MG63 (cell line): ENCODE results near the gene SPACDR. TPM values are rescaled to one million over a fixed set of nuclear protein-coding genes. Genes with fewer than 3 reads are reported as not detected.

Experiments used
- DNase-seq: peaks from one replicate; pipeline ENCODE4 v3.0.0-alpha.2; 2020
- H3K27me3 ChIP-seq: fragments of 250-450 bp; sonication (Bioruptor Pico); 2 replicates; pipeline ENCODE4 v1.5.1; 2020; ENCODE audit warnings: mild to moderate bottlenecking, moderate library complexity
- H3K36me3 ChIP-seq: fragments of 250-450 bp; sonication (Bioruptor Pico); 2 replicates; pipeline ENCODE4 v1.5.1; 2020; ENCODE audit warnings: mild to moderate bottlenecking, moderate library complexity
- H3K4me3 ChIP-seq: fragments of 250-450 bp; sonication (Bioruptor Pico); 2 replicates; pipeline ENCODE4 v1.5.1; 2020; ENCODE audit warnings: mild to moderate bottlenecking, moderate library complexity
- H3K9me3 ChIP-seq: fragments of 250-450 bp; sonication (Bioruptor Pico); 2 replicates; pipeline ENCODE4 v1.5.1; 2020; ENCODE audit warnings: mild to moderate bottlenecking, moderate library complexity
- total RNA-seq: library from RNA; depleted of rRNA; stranded (reverse); fragments of >200 nt; shearing (Covaris generic); gene quantifications from 2 replicates; pipeline ENCODE4 v1.2.3, GENCODE V29; 2014; ENCODE audit warnings: low replicate concordance; rRNA removed

The SPACDR gene
- total RNA-seq, 1 experiment from 2014 or later: 0.56 TPM

DNA sequence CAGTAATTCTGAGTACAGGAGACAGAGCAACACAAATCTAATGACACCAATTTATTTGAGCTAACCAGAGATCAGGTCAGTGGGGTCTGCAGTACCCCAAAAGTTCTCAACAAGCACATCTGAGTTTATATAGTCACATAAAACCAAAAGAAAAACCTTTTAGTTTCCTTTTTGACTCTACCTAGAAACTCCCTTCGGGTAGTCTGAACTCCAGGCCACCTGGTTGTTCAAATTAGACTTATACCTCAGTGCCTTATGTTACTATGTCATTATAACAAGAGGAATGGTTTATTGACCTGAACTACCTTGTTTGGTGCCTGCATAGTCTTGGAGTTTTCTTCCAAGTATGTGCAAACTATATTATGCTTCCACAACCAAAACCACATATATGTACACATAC, 50.2 kb downstream of the SPACDR start:
- no peaks in the 10 kb centered on the region for H3K36me3 ChIP-seq
- no peak overlapping the region for H3K4me3 ChIP-seq
- H3K9me3 ChIP-seq: no peaks in the 10 kb centered on the region
- no peak for DNase-seq
- H3K27me3 ChIP-seq: no peaks in the 10 kb centered on the region

- H3K4me3 ChIP-seq: no peak overlapping the region
- no peak for DNase-seq
- H3K9me3 ChIP-seq: no peaks in the 10 kb centered on the region
- H3K36me3 ChIP-seq: no peaks in the 10 kb centered on the region
- no peaks in the 10 kb centered on the region for H3K27me3 ChIP-seq
Measured at GRCh38 chr7:100413346-100413745, 50.7 kb downstream of the SPACDR start.

GRCh38 chr7:100411101-100411500, 53.0 kb downstream of the SPACDR start:
- no peaks in the 10 kb centered on the region for H3K36me3 ChIP-seq

GRCh38 chr7:100407285-100408180, 56.5 kb downstream of the SPACDR start:
- no peaks in the 10 kb centered on the region for H3K9me3 ChIP-seq
- no peaks in the 10 kb centered on the region for H3K36me3 ChIP-seq
- no peak overlapping the region for H3K4me3 ChIP-seq
- DNase-seq: peak; percentile 41
- no peaks in the 10 kb centered on the region for H3K27me3 ChIP-seq

More at GRCh38 chr7:100411101-100411500, 53.0 kb downstream of the SPACDR start:
- no peak for DNase-seq
- no peak overlapping the region for H3K4me3 ChIP-seq
- H3K27me3 ChIP-seq: no peaks in the 10 kb centered on the region
- H3K9me3 ChIP-seq: no peaks in the 10 kb centered on the region

- Histone ChIP-seq H3K9me3 (no peaks in the 10 kb centered on the region), H3K36me3 (no peaks in the 10 kb centered on the region), H3K27me3 (no peaks in the 10 kb centered on the region), H3K4me3 (no peak overlapping the region)
- no peak for DNase-seq
Measured at GRCh38 chr7:100406767-100407166, 57.3 kb downstream of the SPACDR start.

Other genes with a start within 250 kb of the SPACDR start
- gene PVRIG, start 244.3 kb downstream of the SPACDR start, total RNA-seq: not detected in 2 replicates
- gene SPDYE3, start 156.6 kb downstream of the SPACDR start, total RNA-seq: not detected in 2 replicates
- 6.2 and 7.2 TPM in 2 replicates for gene PILRB, start 106.1 kb downstream of the SPACDR start, total RNA-seq
- gene PILRA, start 90.8 kb downstream of the SPACDR start, total RNA-seq: not detected in 2 replicates
- 5.1 and 6.8 TPM in 2 replicates for gene ZCWPW1, start 35.6 kb downstream of the SPACDR start, total RNA-seq
- gene MEPCE, start 34.4 kb downstream of the SPACDR start, total RNA-seq: 46.1 and 57.3 TPM in 2 replicates
- gene PPP1R35, start 27.8 kb downstream of the SPACDR start, total RNA-seq: 12.9 and 25.1 TPM in 2 replicates
- 5.7 and 27.7 TPM in 2 replicates for gene TSC22D4, start 15.0 kb upstream of the SPACDR start, total RNA-seq
- not detected in 2 replicates for gene NYAP1, start 19.7 kb upstream of the SPACDR start, total RNA-seq
- 5.8 and 10.2 TPM in 2 replicates for gene AGFG2, start 74.9 kb upstream of the SPACDR start, total RNA-seq
- gene SAP25, start 109.6 kb upstream of the SPACDR start, total RNA-seq: not detected in 2 replicates
- gene LRCH4, start 121.9 kb upstream of the SPACDR start, total RNA-seq: 3.8 and 6.3 TPM in 2 replicates
- 1.0 and 1.2 TPM in 2 replicates for gene FBXO24, start 122.1 kb upstream of the SPACDR start, total RNA-seq
- 53.5 and 1,171 TPM in 2 replicates for gene PCOLCE, start 138.1 kb upstream of the SPACDR start, total RNA-seq
- gene MOSPD3, start 148.3 kb upstream of the SPACDR start, total RNA-seq: 1.8 and 5.9 TPM in 2 replicates
- gene TFR2, start 177.3 kb upstream of the SPACDR start, total RNA-seq: 0.33 TPM in 1 of 2 replicates, not detected in the other
- gene ACTL6B, start 192.2 kb upstream of the SPACDR start, total RNA-seq: not detected in 2 replicates
- gene GNB2, start 209.5 kb upstream of the SPACDR start, total RNA-seq: 128 and 174 TPM in 2 replicates
- gene GIGYF1, start 230.0 kb upstream of the SPACDR start, total RNA-seq: 9.1 and 9.2 TPM in 2 replicates
- gene POP7, start 241.9 kb upstream of the SPACDR start, total RNA-seq: 41.5 and 92.8 TPM in 2 replicates